ENCODE measurements around the gene H3-3A. TPM values are rescaled to one million over a fixed set of nuclear protein-coding genes. Genes with fewer than 3 reads are reported as not detected.

H3-3A gene
- 100 to 1,000 TPM; 358 to 544 (median 443) TPM for total RNA-seq

- DNase-seq: peak; percentile 91
- Histone ChIP-seq H3K27ac (peak within 1 kb of the TSS; percentile 96 to 100 (median 99)), H3K4me1 (peaks cover 7 to 56% (median 34%) of the 10 kb centered on the region in 3 donors), H3K4me3 (peak within 1 kb of the TSS; percentile 80 to 87 (median 84)), H3K36me3 (peaks cover 0 to 38% (median 0%) of the 10 kb centered on the region in 3 donors), H3K27me3 (no peaks in the 10 kb centered on the region), H3K9me3 (no peaks in the 10 kb centered on the region)
- peak in 3 of 4 donors; percentile 87 to 99 (median 97) for TF ChIP-seq POLR2A (IDR thresholded peaks at IDR 0.05)
- peak in 2 of 6 experiments; percentile 22 to 25 for TF ChIP-seq CTCF (IDR thresholded peaks at IDR 0.05)
- intact Hi-C loops (cut with DNase I): loop anchor here (10.0 kb wide), 1 partner anchor 68 kb away; the partner anchor contains the start of gene SDE2
- 0 to 1% methylated on average over 21 to 27 of the region's 78 CpGs for WGBS, 2 donors
Measured at GRCh38 chr1:226062558-226063223, at the start of gene H3-3A. H3-3A (plus strand) TSS chr1:226062716; CDS start chr1:226064352, 1,636 bp downstream.

GRCh38 chr1:226017070-226017469, 45.4 kb upstream of the H3-3A start:
- no peak for DNase-seq
- Histone ChIP-seq H3K36me3 (no peaks in the 10 kb centered on the region), H3K27ac (no peak overlapping the region), H3K4me3 (no peak overlapping the region), H3K4me1 (peaks cover 0 to 18% (median 9%) of the 10 kb centered on the region in 3 donors), H3K9me3 (no peaks in the 10 kb centered on the region), H3K27me3 (no peaks in the 10 kb centered on the region)
- intact Hi-C loops (cut with DNase I): no loop called here
- 17 to 48% methylated on average over 2 to 5 of the region's 6 CpGs for WGBS, 2 donors
- TF ChIP-seq POLR2A (IDR thresholded peaks at IDR 0.05) (no peak), CTCF (IDR thresholded peaks at IDR 0.05) (no peak)

- 41 to 46% methylated on average over 1 of the region's 1 CpG for WGBS, 2 donors
- intact Hi-C loops (cut with DNase I): no loop called here
- DNase-seq: no peak
- TF ChIP-seq POLR2A (IDR thresholded peaks at IDR 0.05) (no peak), CTCF (IDR thresholded peaks at IDR 0.05) (no peak)
- no peaks in the 10 kb centered on the region for H3K9me3 ChIP-seq
- H3K27ac ChIP-seq: peak overlapping the region in 2 of 4 donors; percentile 11 to 39
- H3K27me3 ChIP-seq: no peaks in the 10 kb centered on the region
- H3K4me1 ChIP-seq: peaks cover 0 to 18% (median 9%) of the 10 kb centered on the region in 3 donors
- H3K36me3 ChIP-seq: no peaks in the 10 kb centered on the region
- no peak overlapping the region for H3K4me3 ChIP-seq
Measured at GRCh38 chr1:226019572-226019971, 42.9 kb upstream of the H3-3A start.

GRCh38 chr1:226021401-226021800, 41.1 kb upstream of the H3-3A start:
- no peak for TF ChIP-seq CTCF (IDR thresholded peaks at IDR 0.05)
- no peak for TF ChIP-seq POLR2A (IDR thresholded peaks at IDR 0.05)
- Histone ChIP-seq H3K27ac (no peak overlapping the region), H3K9me3 (no peaks in the 10 kb centered on the region), H3K27me3 (no peaks in the 10 kb centered on the region), H3K4me3 (no peak overlapping the region), H3K4me1 (peaks cover 0 to 19% (median 9%) of the 10 kb centered on the region in 3 donors), H3K36me3 (no peaks in the 10 kb centered on the region)
- 14 to 48% methylated on average over 3 of the region's 3 CpGs for WGBS, 2 donors
- intact Hi-C loops (cut with DNase I): no loop called here
- DNase-seq: no peak

GRCh38 chr1:226021801-226022200, 40.7 kb upstream of the H3-3A start:
- TF ChIP-seq CTCF (IDR thresholded peaks at IDR 0.05): no peak
- no peak for TF ChIP-seq POLR2A (IDR thresholded peaks at IDR 0.05)
- DNase-seq: no peak
- 19 to 66% methylated on average over 2 of the region's 2 CpGs for WGBS, 2 donors
- Histone ChIP-seq H3K9me3 (no peaks in the 10 kb centered on the region), H3K27ac (no peak overlapping the region), H3K36me3 (no peaks in the 10 kb centered on the region), H3K4me1 (peaks cover 0 to 23% (median 9%) of the 10 kb centered on the region in 3 donors), H3K27me3 (no peaks in the 10 kb centered on the region), H3K4me3 (no peak overlapping the region)
- intact Hi-C loops (cut with DNase I): no loop called here
